Spleen (tissue), 7 donors: ENCODE measurements around the gene RBMS1.

ENCODE experiments used
- POLR2A ChIP-seq, 3 donors: fragments of 450-650 bp; IDR thresholded peaks; one replicate each; pipeline ENCODE4 v1.5.1; 2017; ENCODE audit warnings: antibody characterized with exemption in 3 of 3, mild to moderate bottlenecking in 1 of 3
- POLR2AphosphoS5 ChIP-seq, 3 donors: sonication (generic); formaldehyde crosslinking; IDR thresholded peaks; one replicate each; pipeline ENCODE4 v1.5.1; 2017; ENCODE audit warnings: antibody characterized with exemption in 3 of 3
- TF ChIP-seq, protein P1 (sequence below), 11 experiments: fragments of 200-600 bp in 7 of 11; fragments of 450-650 bp in 4 of 11; sonication (generic) in 4 of 11; IDR thresholded peaks in 8 of 11; conservative IDR thresholded peaks in 3 of 11; 1 replicate in 7 of 11; 2 replicates in 4 of 11; pipeline versions ENCODE4 v1.4.0 to v1.8.0; 2016 to 2021; ENCODE audit warnings: antibody characterized with exemption in 11 of 11, inconsistent platforms in 4 of 11, mild to moderate bottlenecking in 1 of 11
- donor health status: DM: no; HTN: no; CAD: no; lungs with moderate emphysema.
- donor health status: DM: no; HTN: no; CAD: no.
- donor health status: DM: no; HTN: no; CAD: no.

DNA sequence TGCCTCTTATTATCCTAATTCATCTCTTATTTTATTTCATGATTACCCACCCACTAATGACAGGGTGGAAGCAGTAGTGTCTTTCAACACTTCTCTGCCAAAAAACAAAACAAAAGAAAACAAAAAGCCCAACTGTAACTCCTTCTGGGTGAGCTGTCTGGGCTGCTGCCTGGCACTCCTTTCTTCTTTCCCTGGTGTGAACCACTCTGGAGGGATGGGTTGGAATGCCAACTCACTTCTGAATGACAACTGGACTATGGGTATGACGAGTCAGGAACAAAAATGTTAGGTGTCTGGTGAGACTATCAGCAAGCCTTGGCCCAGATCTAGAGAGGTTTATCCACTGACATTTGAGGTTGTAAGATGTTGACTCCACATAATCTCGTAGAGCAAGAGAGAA lies 205.3 kb downstream of the RBMS1 start:
- TF ChIP-seq POLR2A (IDR thresholded peaks at IDR 0.05) (no peak), POLR2AphosphoS5 (IDR thresholded peaks at IDR 0.05) (no peak)
- TF ChIP-seq, protein P1, sequence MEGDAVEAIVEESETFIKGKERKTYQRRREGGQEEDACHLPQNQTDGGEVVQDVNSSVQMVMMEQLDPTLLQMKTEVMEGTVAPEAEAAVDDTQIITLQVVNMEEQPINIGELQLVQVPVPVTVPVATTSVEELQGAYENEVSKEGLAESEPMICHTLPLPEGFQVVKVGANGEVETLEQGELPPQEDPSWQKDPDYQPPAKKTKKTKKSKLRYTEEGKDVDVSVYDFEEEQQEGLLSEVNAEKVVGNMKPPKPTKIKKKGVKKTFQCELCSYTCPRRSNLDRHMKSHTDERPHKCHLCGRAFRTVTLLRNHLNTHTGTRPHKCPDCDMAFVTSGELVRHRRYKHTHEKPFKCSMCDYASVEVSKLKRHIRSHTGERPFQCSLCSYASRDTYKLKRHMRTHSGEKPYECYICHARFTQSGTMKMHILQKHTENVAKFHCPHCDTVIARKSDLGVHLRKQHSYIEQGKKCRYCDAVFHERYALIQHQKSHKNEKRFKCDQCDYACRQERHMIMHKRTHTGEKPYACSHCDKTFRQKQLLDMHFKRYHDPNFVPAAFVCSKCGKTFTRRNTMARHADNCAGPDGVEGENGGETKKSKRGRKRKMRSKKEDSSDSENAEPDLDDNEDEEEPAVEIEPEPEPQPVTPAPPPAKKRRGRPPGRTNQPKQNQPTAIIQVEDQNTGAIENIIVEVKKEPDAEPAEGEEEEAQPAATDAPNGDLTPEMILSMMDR (IDR thresholded peaks at IDR 0.05 in 8 of 11, conservative IDR thresholded peaks at IDR 0.05 in 3 of 11): no peak
